ENCODE measurements around the gene UGT1A1.

- TF ChIP-seq CTCF (IDR thresholded peaks at IDR 0.05) (no peak), ZFX (IDR thresholded peaks at IDR 0.05; ENCODE audit: borderline replicate concordance) (no peak)
These were observed 40.1 kb downstream of the UGT1A1 start for GRCh38 chr2:233800208-233800607.
